Astrocyte (in vitro differentiated cells and primary cell): ENCODE results near the gene LIN52. TPM values are rescaled to one million over a fixed set of nuclear protein-coding genes. Genes with fewer than 3 reads are reported as not detected.

Source experiments
- DNase-seq: peaks from one replicate; pipeline ENCODE4 v3.0.0-alpha.2; 2010; ENCODE audit warnings: low read depth
- FAIRE-seq: peaks from 2 replicates; lab custom pipeline; 2011; peaks lifted over from hg19 to GRCh38; lab: Jason Lieb, UNC
- H2AFZ ChIP-seq: 2 replicates; pipeline ENCODE4 v1.6.0; 2012; ENCODE audit warnings: low read depth, low read length, inconsistent platforms
- H3K27ac ChIP-seq: 2 replicates; pipeline ENCODE4 v1.5.1; 2011; ENCODE audit warnings: low read depth, low read length, inconsistent platforms
- H3K27me3 ChIP-seq: 2 replicates; pipeline ENCODE4 v1.6.0; 2011; ENCODE audit warnings: low read length, inconsistent platforms; ENCODE audit not compliant: insufficient read depth
- H3K36me3 ChIP-seq: 2 replicates; pipeline ENCODE4 v1.5.1; 2011; ENCODE audit warnings: low read length, inconsistent platforms; ENCODE audit not compliant: insufficient read depth
- H3K4me1 ChIP-seq: 2 replicates; pipeline ENCODE4 v1.5.1; 2011; ENCODE audit warnings: low read length, inconsistent platforms; ENCODE audit not compliant: insufficient read depth
- H3K4me2 ChIP-seq: 2 replicates; pipeline ENCODE4 v1.6.0; 2012; ENCODE audit warnings: low read length, inconsistent platforms
- H3K4me3 ChIP-seq: 2 replicates; pipeline ENCODE4 v1.5.1; 2011; ENCODE audit warnings: low read depth, mild to moderate bottlenecking, low read length, inconsistent platforms; ENCODE audit not compliant: insufficient read depth
- H3K79me2 ChIP-seq: 2 replicates; pipeline ENCODE4 v1.6.0; 2012; ENCODE audit warnings: mild to moderate bottlenecking, low read length, inconsistent platforms; ENCODE audit not compliant: insufficient read depth
- H3K9ac ChIP-seq: 2 replicates; pipeline ENCODE4 v1.6.0; 2012; ENCODE audit warnings: mild to moderate bottlenecking, low read length, inconsistent platforms
- H3K9me3 ChIP-seq: 2 replicates; pipeline ENCODE4 v1.5.1; 2012; ENCODE audit warnings: low read depth, mild to moderate bottlenecking, low read length, inconsistent platforms; ENCODE audit not compliant: insufficient read depth
- H4K20me1 ChIP-seq: 2 replicates; pipeline ENCODE4 v1.6.0; 2012; ENCODE audit warnings: low read length, inconsistent platforms; ENCODE audit not compliant: insufficient read depth
- H3K27ac Mint-ChIP-seq: one replicate; pipeline ENCODE4 v1.8.0; 2021; ENCODE audit warnings: mild to moderate bottlenecking, mixed read lengths; ENCODE audit not compliant: unreplicated experiment
- H3K27me3 Mint-ChIP-seq: one replicate; pipeline ENCODE4 v1.8.0; 2021; ENCODE audit warnings: low read depth, mixed read lengths; ENCODE audit not compliant: unreplicated experiment
- H3K36me3 Mint-ChIP-seq: one replicate; pipeline ENCODE4 v1.8.0; 2021; ENCODE audit warnings: low read depth, mixed read lengths; ENCODE audit not compliant: unreplicated experiment
- H3K4me1 Mint-ChIP-seq: one replicate; pipeline ENCODE4 v1.8.0; 2021; ENCODE audit warnings: low read depth, mixed read lengths; ENCODE audit not compliant: unreplicated experiment
- H3K4me3 Mint-ChIP-seq: one replicate; pipeline ENCODE4 v1.8.0; 2021; ENCODE audit warnings: mild to moderate bottlenecking, moderate library complexity, mixed read lengths; ENCODE audit not compliant: unreplicated experiment
- H3K9me3 Mint-ChIP-seq: one replicate; pipeline ENCODE4 v1.8.0; 2021; ENCODE audit warnings: mild to moderate bottlenecking, mixed read lengths; ENCODE audit not compliant: unreplicated experiment
- CTCF ChIP-seq: IDR thresholded peaks from 2 replicates; pipeline ENCODE4 v1.5.1; 2011; ENCODE audit warnings: low read depth, mild to moderate bottlenecking, inconsistent platforms, low read length, moderate library complexity; ENCODE audit not compliant: insufficient read depth
- EZH2 ChIP-seq: IDR thresholded peaks from 2 replicates; pipeline ENCODE4 v1.6.1; 2012; ENCODE audit warnings: mild to moderate bottlenecking, low read length, inconsistent platforms; ENCODE audit not compliant: insufficient read depth
- total RNA-seq: library from RNA; stranded (reverse); gene quantifications from 2 replicates; pipeline ENCODE4 v1.2.1, GENCODE V29; 2021

The LIN52 gene
- total RNA-seq, 1 donor from 2014 or later: 5.5 TPM

- Histone ChIP-seq H3K4me2 (no peak overlapping the region), H3K36me3 (no peaks in the 10 kb centered on the region), H3K9me3 (no peaks in the 10 kb centered on the region), H2AFZ (no peak overlapping the region), H3K9ac (no peak overlapping the region), H3K27me3 (no peaks in the 10 kb centered on the region), H4K20me1 (no peaks in the 10 kb centered on the region), H3K27ac (no peak overlapping the region), H3K79me2 (no peaks in the 10 kb centered on the region), H3K4me3 (no peak overlapping the region), H3K4me1 (no peaks in the 10 kb centered on the region)
- Mint-ChIP-seq H3K27me3 (no peaks in the 10 kb centered on the region), H3K4me1 (no peaks in the 10 kb centered on the region), H3K36me3 (no peaks in the 10 kb centered on the region), H3K27ac (no peak overlapping the region), H3K4me3 (no peak overlapping the region), H3K9me3 (no peaks in the 10 kb centered on the region)
- FAIRE-seq (no peak), DNase-seq (peak; percentile 32)
- peak; percentile 77 for TF ChIP-seq CTCF
- TF ChIP-seq EZH2: no peak
These were observed 46.5 kb upstream of the LIN52 start for GRCh38 chr14:74038020-74038859.

DNA sequence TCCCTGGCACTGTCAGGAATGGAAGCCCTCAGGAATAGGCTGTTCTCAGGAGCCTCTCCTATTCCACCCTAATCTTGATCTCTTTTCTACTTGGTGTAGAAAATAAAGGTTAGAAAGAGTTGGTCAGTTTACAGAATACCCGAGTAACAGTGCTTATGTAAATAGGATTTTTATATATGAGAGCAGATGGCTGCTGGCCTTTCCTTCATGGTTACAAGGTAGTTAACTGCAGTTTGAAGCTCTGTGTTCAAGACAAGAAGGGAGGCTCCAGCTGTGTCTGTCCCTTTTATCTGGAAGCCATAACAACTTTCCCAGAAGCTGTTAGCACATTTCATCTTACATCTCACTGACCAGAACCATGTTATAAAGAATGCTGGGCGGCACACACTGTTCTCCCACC is 42.5 kb upstream of the LIN52 start:
- no peaks in the 10 kb centered on the region for H4K20me1 ChIP-seq
- H3K27me3 Mint-ChIP-seq: no peaks in the 10 kb centered on the region
- no peak for FAIRE-seq
- H3K79me2 ChIP-seq: no peaks in the 10 kb centered on the region
- no peaks in the 10 kb centered on the region for H3K27me3 ChIP-seq
- no peaks in the 10 kb centered on the region for H3K36me3 ChIP-seq
- peaks cover 3% of the 10 kb centered on the region for H3K36me3 Mint-ChIP-seq
- H3K4me2 ChIP-seq: no peak overlapping the region
- H3K9ac ChIP-seq: no peak overlapping the region
- no peaks in the 10 kb centered on the region for H3K9me3 Mint-ChIP-seq
- no peaks in the 10 kb centered on the region for H3K4me1 Mint-ChIP-seq
- H3K27ac ChIP-seq: no peak overlapping the region
- H3K9me3 ChIP-seq: no peaks in the 10 kb centered on the region
- no peak for DNase-seq
- no peak overlapping the region for H3K4me3 Mint-ChIP-seq
- TF ChIP-seq CTCF: no peak
- no peak for TF ChIP-seq EZH2
- no peaks in the 10 kb centered on the region for H3K4me1 ChIP-seq
- H2AFZ ChIP-seq: no peak overlapping the region
- H3K27ac Mint-ChIP-seq: no peak overlapping the region
- H3K4me3 ChIP-seq: no peak overlapping the region

GRCh38 chr14:74045522-74045921 is 39.2 kb upstream of the LIN52 start:
- no peak overlapping the region for H3K4me3 ChIP-seq
- H3K9ac ChIP-seq: no peak overlapping the region
- no peak overlapping the region for H3K4me3 Mint-ChIP-seq
- no peaks in the 10 kb centered on the region for H3K79me2 ChIP-seq
- no peaks in the 10 kb centered on the region for H3K36me3 ChIP-seq
- H4K20me1 ChIP-seq: no peaks in the 10 kb centered on the region
- no peak overlapping the region for H3K27ac ChIP-seq
- FAIRE-seq: no peak
- no peaks in the 10 kb centered on the region for H3K27me3 Mint-ChIP-seq
- DNase-seq: no peak
- TF ChIP-seq CTCF: no peak
- TF ChIP-seq EZH2: no peak
- H3K36me3 Mint-ChIP-seq: peaks cover 3% of the 10 kb centered on the region
- H3K9me3 Mint-ChIP-seq: no peaks in the 10 kb centered on the region
- no peak overlapping the region for H3K4me2 ChIP-seq
- H3K27me3 ChIP-seq: no peaks in the 10 kb centered on the region
- no peaks in the 10 kb centered on the region for H3K9me3 ChIP-seq
- no peak overlapping the region for H3K27ac Mint-ChIP-seq
- no peak overlapping the region for H2AFZ ChIP-seq
- peaks cover 4% of the 10 kb centered on the region for H3K4me1 ChIP-seq
- peaks cover 5% of the 10 kb centered on the region for H3K4me1 Mint-ChIP-seq
